GM19455 (cell line): Measurements from ENCODE around the gene LGI4.
"Not testable (repeated sequence)": the region's sequence is repeated elsewhere in the genome, so short reads cannot be mapped to it uniquely, and the experiment has no call there.

Source experiments
- ATAC-seq: cut with Tn5 transposase; IDR thresholded peaks from one replicate; pipeline ENCODE4 v1.9.1; 2021; ENCODE audit not compliant: unreplicated experiment

The LGI4 gene

GRCh38 chr19:35142606-35143230 is 7.9 kb upstream of the LGI4 start:
- ATAC-seq: no peak

- no peak for ATAC-seq
Observed at GRCh38 chr19:35141837-35142605, 7.2 kb upstream of the LGI4 start.

- ATAC-seq: no peak
Observed at GRCh38 chr19:35140962-35141836, 6.3 kb upstream of the LGI4 start.

- no peak for ATAC-seq
Observed at GRCh38 chr19:35140207-35140961, 5.5 kb upstream of the LGI4 start.

- no peak for ATAC-seq
Observed at GRCh38 chr19:35138305-35138892, 3.5 kb upstream of the LGI4 start, which contains the start of gene FXYD1. Gene FXYD1 (plus strand): TSS chr19:35138824. CDS start chr19:35140080, 1,256 bp downstream.

- ATAC-seq: no peak
Observed at GRCh38 chr19:35136977-35137702, 2.3 kb upstream of the LGI4 start.

- ATAC-seq: no peak
Observed at GRCh38 chr19:35136231-35136630, 1.4 kb upstream of the LGI4 start.

- ATAC-seq: no peak
Observed at GRCh38 chr19:35135389-35135909, 590 bp upstream of the LGI4 start.

- ATAC-seq: no peak
Observed at GRCh38 chr19:35133826-35134225, 1.0 kb downstream of the LGI4 start.

- ATAC-seq: no peak
Observed at GRCh38 chr19:35132254-35132653, 2.6 kb downstream of the LGI4 start.

GRCh38 chr19:35130761-35131720 is 3.8 kb downstream of the LGI4 start:
- no peak for ATAC-seq

- not testable (repeated sequence) for ATAC-seq
Observed at GRCh38 chr19:35129724-35130274, 5.1 kb downstream of the LGI4 start.

- no peak for ATAC-seq
Observed at GRCh38 chr19:35128398-35129057, 6.3 kb downstream of the LGI4 start.

- no peak for ATAC-seq
Observed at GRCh38 chr19:35127871-35128270, 7.0 kb downstream of the LGI4 start.

- ATAC-seq: no peak
Observed at GRCh38 chr19:35126624-35126959, 8.3 kb downstream of the LGI4 start.

GRCh38 chr19:35125749-35126623 is 8.9 kb downstream of the LGI4 start:
- ATAC-seq: no peak

GRCh38 chr19:35125270-35125717 is 9.6 kb downstream of the LGI4 start:
- no peak for ATAC-seq
